Measurements from ENCODE around the gene NUBPL.
"Not testable (repeated sequence)": the region's sequence is repeated elsewhere in the genome, so short reads cannot be mapped to it uniquely, and the experiment has no call there.

GRCh38 chr14:31868096-31868495, 306.9 kb downstream of the NUBPL start:
- not testable (repeated sequence) for TF ChIP-seq CTCF (IDR thresholded peaks at IDR 0.05); ZFX (IDR thresholded peaks at IDR 0.05; ENCODE audit: borderline replicate concordance)

All from 22Rv1 (cell line).